ENCODE data around the gene GHR. TPM values are rescaled to one million over a fixed set of nuclear protein-coding genes. Genes with fewer than 3 reads are reported as not detected.

GHR gene
- total RNA-seq, 1 experiment from 2014 or later = 0.05 TPM

GRCh38 chr5:42636946-42637345, 213.7 kb downstream of the GHR start:
- TF ChIP-seq CTCF (IDR thresholded peaks at IDR 0.05) = no peak
- TF ChIP-seq TCF7L2 (IDR thresholded peaks at IDR 0.05; ENCODE audit: low read depth, low read length) = no peak
- TF ChIP-seq REST (IDR thresholded peaks at IDR 0.05; ENCODE audit: insufficient read depth in 1 of 2, low read depth in 2 of 2, low read length in 1 of 2) = no peak
- TF ChIP-seq SIN3A (IDR thresholded peaks at IDR 0.05; ENCODE audit: borderline replicate concordance, insufficient read depth, low read depth, low read length) = no peak
- TF ChIP-seq POLR2AphosphoS5 (IDR thresholded peaks at IDR 0.05; ENCODE audit: low read depth, low read length) = no peak
- ATAC-seq (no peak), DNase-seq (ENCODE audit: low read depth, low spot score) (no peak)
- no peaks in the 10 kb centered on the region for H3K36me3 ChIP-seq (ENCODE audit: control insufficient read depth, insufficient read depth, low read length)
- H3K4me1 ChIP-seq (ENCODE audit: control insufficient read depth, insufficient read depth, low read length) = no peaks in the 10 kb centered on the region
- ChIA-PET CTCF (no interaction called here), POLR2A (no interaction called here)
- BruUV-seq (replicated peaks) = no TSS peak
- no peaks in the 10 kb centered on the region for H3K9me3 ChIP-seq (ENCODE audit: control insufficient read depth, insufficient read depth, low read depth, low read length)
- H3K27ac ChIP-seq (ENCODE audit: low read length) = no peak overlapping the region
- H3K4me3 ChIP-seq (ENCODE audit: low read depth in 2 of 2, low read length in 2 of 2) = no peak overlapping the region
- intact Hi-C loops (cut with micrococcal nuclease; ENCODE audit: unreplicated experiment) (no loop called here), in situ Hi-C loops (cut with HindIII; ENCODE audit: low pct_unique_long_range_greater_than_20kb, low sequenced_read_pairs) (no loop called here)
- H3K27me3 ChIP-seq (ENCODE audit: control insufficient read depth, insufficient read depth, low read length) = no peaks in the 10 kb centered on the region

- Histone ChIP-seq H3K27ac (ENCODE audit: low read length) (no peak overlapping the region), H3K4me1 (ENCODE audit: control insufficient read depth, insufficient read depth, low read length) (no peaks in the 10 kb centered on the region), H3K4me3 (ENCODE audit: low read depth in 2 of 2, low read length in 2 of 2) (no peak overlapping the region), H3K27me3 (ENCODE audit: control insufficient read depth, insufficient read depth, low read length) (no peaks in the 10 kb centered on the region), H3K36me3 (ENCODE audit: control insufficient read depth, insufficient read depth, low read length) (no peaks in the 10 kb centered on the region), H3K9me3 (ENCODE audit: control insufficient read depth, insufficient read depth, low read depth, low read length) (no peaks in the 10 kb centered on the region)
- no peak for TF ChIP-seq CTCF (IDR thresholded peaks at IDR 0.05)
- BruUV-seq (replicated peaks) = no TSS peak
- POLR2A ChIA-PET = no interaction called here
- ATAC-seq (no peak), DNase-seq (ENCODE audit: low read depth, low spot score) (no peak)
- intact Hi-C loops (cut with micrococcal nuclease; ENCODE audit: unreplicated experiment) (no loop called here), in situ Hi-C loops (cut with HindIII; ENCODE audit: low pct_unique_long_range_greater_than_20kb, low sequenced_read_pairs) (no loop called here)
- CTCF ChIA-PET = no interaction called here
Observed at GRCh38 chr5:42638972-42639371, 215.7 kb downstream of the GHR start.

- no peaks in the 10 kb centered on the region for H3K36me3 ChIP-seq (ENCODE audit: control insufficient read depth, insufficient read depth, low read length)
- no TSS peak for BruUV-seq (replicated peaks)
- no peaks in the 10 kb centered on the region for H3K9me3 ChIP-seq (ENCODE audit: control insufficient read depth, insufficient read depth, low read depth, low read length)
- CTCF ChIA-PET = no interaction called here
- H3K4me1 ChIP-seq (ENCODE audit: control insufficient read depth, insufficient read depth, low read length) = no peaks in the 10 kb centered on the region
- no peak for TF ChIP-seq REST (IDR thresholded peaks at IDR 0.05; ENCODE audit: insufficient read depth in 1 of 2, low read depth in 2 of 2, low read length in 1 of 2)
- no peak for TF ChIP-seq POLR2AphosphoS5 (IDR thresholded peaks at IDR 0.05; ENCODE audit: low read depth, low read length)
- H3K4me3 ChIP-seq (ENCODE audit: low read depth in 2 of 2, low read length in 2 of 2) = no peak overlapping the region
- no peaks in the 10 kb centered on the region for H3K27me3 ChIP-seq (ENCODE audit: control insufficient read depth, insufficient read depth, low read length)
- no peak overlapping the region for H3K27ac ChIP-seq (ENCODE audit: low read length)
- DNase-seq (ENCODE audit: low read depth, low spot score) (no peak), ATAC-seq (no peak)
- in situ Hi-C loops (cut with HindIII; ENCODE audit: low pct_unique_long_range_greater_than_20kb, low sequenced_read_pairs) = no loop called here
- intact Hi-C loops (cut with micrococcal nuclease; ENCODE audit: unreplicated experiment) = no loop called here
- POLR2A ChIA-PET = no interaction called here
Observed at GRCh38 chr5:42640835-42641234, 217.6 kb downstream of the GHR start.

Data from Panc1 (cell line).